Mesodermal cell (in vitro differentiated cells): ENCODE data around the gene TNS1.

Experiments
- H3K27ac ChIP-seq: 2 replicates; pipeline ENCODE4 v1.7.0; 2013; ENCODE audit warnings: mild to moderate bottlenecking, low read depth, low read length, moderate library complexity; ENCODE audit not compliant: severe bottlenecking
- H3K36me3 ChIP-seq: 2 replicates; pipeline ENCODE4 v1.7.1; 2013; ENCODE audit warnings: mild to moderate bottlenecking, low read length, moderate library complexity; ENCODE audit not compliant: control insufficient read depth, insufficient read depth
- H3K4me1 ChIP-seq: one replicate; pipeline ENCODE4 v1.7.1; 2013; ENCODE audit warnings: mild to moderate bottlenecking, low read length; ENCODE audit not compliant: insufficient read depth, control insufficient read depth, poor library complexity, severe bottlenecking
- H3K4me3 ChIP-seq: 2 replicates; pipeline ENCODE4 v1.7.0; 2013; ENCODE audit warnings: low read length, control low read depth, mild to moderate bottlenecking; ENCODE audit not compliant: insufficient read depth, poor library complexity, severe bottlenecking; ENCODE audit errors: extremely low read depth
- H3K9me3 ChIP-seq: 2 replicates; pipeline ENCODE4 v1.7.1; 2013; ENCODE audit warnings: mild to moderate bottlenecking, low read length, moderate library complexity; ENCODE audit not compliant: control insufficient read depth
- WGBS, 2 experiments: methylation state at CpG; one replicate each; pipeline ENCODE4 v1.1.5; 2013; ENCODE audit warnings: missing lambda C conversion rate in 2 of 2; ENCODE audit not compliant: insufficient coverage in 2 of 2; 5-methylcytosine and 5-hydroxymethylcytosine counted together

TNS1 gene

DNA sequence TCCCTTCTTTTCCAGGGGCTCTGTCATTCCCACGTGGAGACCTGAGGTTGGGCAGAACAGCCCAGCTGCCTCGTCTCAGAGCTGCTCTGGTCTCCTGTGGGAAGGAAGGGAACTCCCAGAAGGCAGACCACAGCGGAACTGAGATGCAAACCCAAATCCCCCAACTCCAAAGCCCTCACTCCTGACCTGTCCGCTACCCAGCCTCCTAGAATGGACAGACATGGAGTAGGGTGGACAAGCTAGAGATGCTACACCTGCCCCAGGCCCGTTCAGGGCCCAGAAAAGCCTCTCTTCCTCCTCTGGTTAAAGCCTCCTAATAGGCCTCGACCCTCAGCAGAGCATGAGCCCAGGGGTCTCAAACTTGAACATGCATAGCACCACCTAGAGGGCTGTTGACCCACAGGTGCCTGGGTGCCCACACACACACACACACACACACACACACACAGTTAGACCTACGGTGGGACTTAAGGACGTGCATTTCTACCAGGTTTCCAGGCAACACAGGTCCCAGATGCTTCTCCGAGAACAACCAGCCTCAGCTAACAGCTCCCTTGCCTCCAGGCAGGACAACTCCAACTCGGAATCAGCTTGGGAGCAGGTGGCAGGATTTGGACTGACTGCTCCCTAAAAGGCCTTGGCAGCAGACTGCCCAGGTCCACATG, 93.5 kb downstream of the TNS1 start:
- Histone ChIP-seq H3K27ac (no peak overlapping the region), H3K4me3 (no peak overlapping the region), H3K9me3 (no peaks in the 10 kb centered on the region), H3K4me1 (peaks cover 37% of the 10 kb centered on the region), H3K36me3 (peaks cover 8% of the 10 kb centered on the region)
- WGBS, 2 experiments = 87 to 96% methylated on average over 5 of the region's 10 CpGs

DNA sequence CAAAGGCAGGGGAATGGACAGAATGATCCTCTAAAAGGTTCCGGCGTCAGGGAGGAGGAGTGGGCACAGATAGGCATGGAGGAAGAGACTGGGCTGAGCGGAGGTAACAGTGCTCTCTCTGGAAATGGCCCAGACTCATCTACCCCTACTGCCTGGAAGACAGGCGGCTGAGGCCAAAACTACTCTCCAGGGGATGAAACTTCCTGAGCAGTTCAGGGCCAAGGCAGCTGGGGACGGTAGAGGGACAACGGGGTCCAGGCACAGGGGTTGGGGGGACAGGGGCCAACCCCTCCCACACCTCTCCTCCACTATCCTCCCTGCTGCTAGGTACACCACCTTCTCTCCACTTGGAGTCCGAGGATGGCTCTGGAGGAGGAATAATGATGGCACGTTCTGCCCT, 94.3 kb downstream of the TNS1 start:
- 94 to 95% methylated on average over 2 to 6 of the region's 8 CpGs for WGBS, 2 experiments
- H3K4me3 ChIP-seq = no peak overlapping the region
- no peaks in the 10 kb centered on the region for H3K9me3 ChIP-seq
- H3K27ac ChIP-seq = no peak overlapping the region
- H3K36me3 ChIP-seq = peaks cover 10% of the 10 kb centered on the region
- H3K4me1 ChIP-seq = peaks cover 42% of the 10 kb centered on the region

DNA sequence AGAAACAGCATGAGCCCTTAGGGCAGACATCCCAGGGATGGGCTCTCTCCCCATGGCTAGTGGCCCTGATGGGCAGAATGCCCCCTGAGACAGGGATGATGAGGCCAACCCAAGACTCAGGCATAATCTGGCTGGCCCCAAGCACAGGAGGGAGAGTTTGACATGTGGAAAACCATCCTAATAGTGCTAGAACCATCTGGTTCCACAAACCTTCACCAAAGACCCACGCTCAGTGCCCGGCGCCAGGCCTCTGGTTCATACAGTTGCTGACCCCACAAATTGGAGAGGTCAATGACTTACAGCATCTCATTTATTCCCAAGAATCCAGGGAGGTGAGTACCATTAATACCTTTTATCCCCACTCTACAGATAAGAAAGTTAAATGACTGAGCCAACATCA, 95.5 kb downstream of the TNS1 start:
- WGBS, 2 experiments = 97 to 100% methylated on average over 3 of the region's 3 CpGs
- Histone ChIP-seq H3K36me3 (peaks cover 14% of the 10 kb centered on the region), H3K4me1 (peaks cover 38% of the 10 kb centered on the region), H3K4me3 (no peak overlapping the region), H3K9me3 (no peaks in the 10 kb centered on the region), H3K27ac (no peak overlapping the region)

DNA sequence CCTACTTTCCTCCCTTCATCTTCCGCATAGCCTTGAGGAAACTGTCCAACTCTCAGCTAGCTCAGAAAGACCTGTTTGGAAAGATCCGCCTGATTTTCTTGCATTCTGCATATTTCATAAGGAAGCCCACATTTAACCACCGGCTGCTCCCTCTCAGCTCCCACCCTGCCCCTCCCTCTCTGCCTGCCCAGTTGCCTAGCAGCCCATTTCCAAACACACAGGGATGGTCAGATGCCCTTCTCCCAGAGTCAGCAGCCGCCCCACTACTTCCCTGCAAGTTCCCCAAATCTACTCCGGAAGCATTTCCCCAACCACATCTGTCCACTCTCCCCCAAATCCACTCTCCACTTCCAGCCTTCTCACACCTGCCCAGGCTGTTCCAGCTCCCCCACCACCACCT, 96.0 kb downstream of the TNS1 start:
- H3K36me3 ChIP-seq = peaks cover 14% of the 10 kb centered on the region
- WGBS, 2 experiments = 95 to 96% methylated on average over 3 to 5 of the region's 5 CpGs
- H3K9me3 ChIP-seq = no peaks in the 10 kb centered on the region
- H3K4me3 ChIP-seq = no peak overlapping the region
- H3K4me1 ChIP-seq = peaks cover 38% of the 10 kb centered on the region
- no peak overlapping the region for H3K27ac ChIP-seq

DNA sequence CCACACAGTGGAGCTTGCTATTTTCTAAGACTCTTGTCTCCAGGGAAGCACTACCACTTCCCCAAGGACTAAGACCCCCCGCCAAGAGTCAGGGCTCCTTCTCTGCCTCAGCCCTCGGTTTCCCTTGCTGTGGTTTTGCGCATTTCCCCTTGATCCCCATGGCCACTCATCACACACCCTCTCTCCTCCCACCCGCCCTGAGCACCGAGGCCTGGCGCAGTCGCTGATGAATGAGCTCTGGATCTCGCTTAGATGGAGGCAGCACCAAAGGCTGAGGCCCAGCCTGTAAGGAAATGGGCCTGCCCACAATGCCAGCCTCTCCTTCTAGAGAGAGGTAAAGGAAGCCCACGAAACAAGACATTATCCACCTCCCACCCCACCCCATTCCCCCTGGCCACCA, 96.9 kb downstream of the TNS1 start:
- 92 to 96% methylated on average over 5 to 7 of the region's 9 CpGs for WGBS, 2 experiments
- Histone ChIP-seq H3K27ac (no peak overlapping the region), H3K36me3 (peaks cover 18% of the 10 kb centered on the region), H3K4me3 (no peak overlapping the region), H3K9me3 (no peaks in the 10 kb centered on the region), H3K4me1 (peaks cover 30% of the 10 kb centered on the region)

DNA sequence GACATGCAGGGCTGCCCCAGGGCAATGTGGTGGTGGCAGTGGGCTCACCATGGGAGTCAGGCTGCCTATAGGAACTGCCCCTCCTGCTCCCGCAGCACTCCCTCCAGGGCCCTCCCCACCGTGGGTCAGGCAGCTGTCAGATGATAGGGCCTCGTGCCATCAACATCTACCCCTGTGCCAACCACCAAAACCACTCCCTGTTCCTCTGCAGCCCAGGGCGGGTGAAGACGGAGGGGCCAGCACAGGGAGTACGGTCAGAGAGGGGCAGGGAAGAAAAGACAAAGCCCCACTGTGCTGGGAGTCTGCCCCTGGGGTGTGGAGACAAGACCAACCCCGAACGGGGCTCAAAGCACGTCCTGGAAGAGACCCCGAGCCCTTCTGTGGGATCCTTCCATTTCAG, 97.4 kb downstream of the TNS1 start:
- WGBS, 2 experiments = 90 to 94% methylated on average over 7 to 8 of the region's 10 CpGs
- Histone ChIP-seq H3K9me3 (no peaks in the 10 kb centered on the region), H3K4me1 (peaks cover 27% of the 10 kb centered on the region), H3K4me3 (no peak overlapping the region), H3K36me3 (peaks cover 18% of the 10 kb centered on the region), H3K27ac (no peak overlapping the region)

DNA sequence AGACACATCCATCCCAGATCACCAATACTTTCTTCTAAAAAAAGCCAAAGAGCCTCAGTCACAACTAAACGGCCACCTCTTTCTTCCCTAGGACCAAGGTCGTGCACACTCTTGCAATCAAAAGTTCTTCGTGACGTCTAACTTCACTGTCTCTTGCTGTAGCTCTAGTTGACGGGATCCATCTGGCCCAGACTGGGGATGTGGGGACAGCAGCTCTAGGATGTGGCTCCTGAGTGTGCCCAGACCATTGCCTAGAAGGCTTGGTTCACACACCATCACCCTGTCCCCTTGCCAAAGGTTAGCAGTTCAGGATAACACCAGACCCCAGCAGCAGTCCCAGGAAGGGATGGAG, 98.2 kb downstream of the TNS1 start:
- Histone ChIP-seq H3K4me1 (peaks cover 31% of the 10 kb centered on the region), H3K9me3 (no peaks in the 10 kb centered on the region), H3K27ac (no peak overlapping the region), H3K36me3 (peaks cover 18% of the 10 kb centered on the region), H3K4me3 (no peak overlapping the region)
- WGBS, 2 experiments = 89 to 92% methylated on average over 5 of the region's 5 CpGs

DNA sequence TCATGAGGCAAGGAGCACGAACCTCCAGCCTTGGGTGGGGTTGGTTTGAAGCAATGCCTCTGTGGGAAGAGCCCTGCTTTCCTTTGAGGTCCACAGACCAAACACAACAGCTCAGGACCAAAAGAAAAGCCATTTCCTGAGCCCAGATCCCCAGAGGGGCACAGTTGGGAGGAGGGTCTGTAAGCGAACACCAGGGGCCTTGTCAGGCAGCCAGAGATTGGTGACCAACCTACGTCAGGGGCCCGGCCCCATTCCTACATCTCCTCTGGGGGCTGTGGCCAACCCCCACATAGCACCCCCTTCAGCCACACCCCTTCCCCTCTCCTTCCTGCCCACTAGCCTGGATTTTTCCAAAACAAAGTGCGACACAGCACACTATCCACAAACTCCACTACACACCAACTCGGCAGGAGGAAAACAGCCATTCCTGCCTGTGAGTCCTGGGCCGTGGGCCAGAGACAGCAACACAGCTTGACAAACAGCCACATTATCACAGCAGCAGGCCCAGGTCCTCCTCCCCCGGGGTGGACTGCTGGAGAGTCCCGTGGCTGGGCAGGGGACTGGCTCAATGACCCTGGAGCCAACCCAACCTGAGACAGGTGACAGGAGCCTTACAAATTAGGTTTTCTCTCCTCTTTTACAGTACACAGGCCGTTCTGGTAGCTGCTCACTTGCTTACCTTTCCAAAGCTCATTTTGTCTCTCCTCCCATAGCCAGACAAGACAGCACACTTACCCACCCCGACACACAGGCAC, 98.8 kb downstream of the TNS1 start:
- peak overlapping the region; percentile 78 for H3K27ac ChIP-seq
- no peak overlapping the region for H3K4me3 ChIP-seq
- whole genome bisulfite sequencing, 2 experiments = 65 to 69% methylated on average over 10 to 11 of the region's 11 CpGs
- peaks cover 36% of the 10 kb centered on the region for H3K4me1 ChIP-seq
- no peaks in the 10 kb centered on the region for H3K9me3 ChIP-seq
- H3K36me3 ChIP-seq = peaks cover 18% of the 10 kb centered on the region

DNA sequence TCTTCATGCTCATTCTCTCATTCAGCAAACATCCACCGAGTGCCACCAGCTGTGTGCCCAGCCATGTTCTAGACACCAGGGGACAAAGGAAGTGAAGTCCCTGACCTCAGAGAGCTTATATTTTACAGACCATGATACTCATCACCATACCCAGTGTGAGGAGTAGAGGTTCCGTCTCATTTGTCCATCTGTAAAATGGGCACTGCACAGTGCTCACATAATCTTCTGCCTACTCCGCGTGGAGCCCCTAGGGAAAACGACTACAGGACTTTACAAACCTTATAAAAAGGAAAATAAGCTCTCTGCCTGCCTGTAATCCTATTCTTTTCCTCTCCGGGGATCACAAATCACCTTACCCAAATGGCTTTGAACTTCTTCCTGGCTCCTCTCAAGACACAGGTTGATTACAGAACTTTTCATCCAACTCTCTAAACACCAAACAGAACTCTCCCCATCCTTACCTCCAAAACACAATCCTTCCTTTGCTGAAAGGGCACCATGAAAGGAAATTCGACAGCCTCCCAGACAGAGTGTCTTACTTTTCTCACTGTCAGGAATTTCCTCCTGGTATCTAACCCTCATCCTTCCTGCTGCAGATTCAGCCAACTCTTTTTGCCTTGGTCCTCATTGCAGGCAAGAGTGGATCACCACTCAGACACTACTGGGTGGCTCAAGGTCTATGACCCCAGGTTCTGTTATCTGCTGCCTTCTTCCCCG, 99.5 kb downstream of the TNS1 start:
- WGBS, 2 experiments = 94 to 96% methylated on average over 6 to 7 of the region's 8 CpGs
- Histone ChIP-seq H3K4me1 (peaks cover 40% of the 10 kb centered on the region), H3K36me3 (peaks cover 21% of the 10 kb centered on the region), H3K4me3 (no peak overlapping the region), H3K9me3 (no peaks in the 10 kb centered on the region), H3K27ac (peak overlapping the region; percentile 78)

DNA sequence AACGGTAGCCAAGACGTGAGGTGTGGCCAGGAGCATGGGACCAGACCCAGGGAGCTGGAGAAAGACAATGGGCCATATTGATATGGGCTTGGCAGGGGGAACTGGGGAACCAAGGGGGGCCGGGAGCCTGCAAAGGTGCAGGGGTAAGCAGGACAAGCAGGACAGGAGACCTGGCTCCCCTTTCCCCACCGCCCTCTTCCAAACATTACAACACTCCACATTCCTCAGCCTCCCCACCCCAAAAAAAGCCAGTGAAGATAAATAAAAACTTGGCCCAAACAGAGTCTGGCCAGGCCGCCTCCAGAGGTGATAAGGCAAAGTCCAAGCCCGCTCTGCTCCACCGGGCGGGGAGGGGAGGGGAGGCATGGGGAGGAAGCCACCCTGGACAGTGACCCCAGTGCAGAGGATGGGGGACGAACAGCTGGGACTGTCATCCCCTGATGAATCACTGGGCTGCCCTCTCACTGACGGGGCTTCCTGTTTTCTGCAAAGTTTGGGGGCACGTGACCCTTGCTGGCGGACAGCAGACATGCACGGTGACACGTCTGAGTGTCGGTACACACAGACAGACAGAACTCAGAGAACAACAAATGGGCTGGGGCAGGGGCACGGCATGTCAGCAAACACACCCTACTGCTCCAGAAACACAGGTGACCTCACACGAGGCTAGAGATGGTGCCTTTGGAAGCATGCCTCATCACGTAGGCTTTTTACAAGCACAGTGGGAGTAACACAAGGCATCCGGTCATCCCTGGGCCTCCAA, 100.2 kb downstream of the TNS1 start:
- Histone ChIP-seq H3K4me1 (peaks cover 40% of the 10 kb centered on the region), H3K36me3 (peaks cover 22% of the 10 kb centered on the region), H3K9me3 (no peaks in the 10 kb centered on the region), H3K4me3 (no peak overlapping the region), H3K27ac (peak overlapping the region; percentile 45)
- 87 to 90% methylated on average over 14 to 17 of the region's 19 CpGs for WGBS, 2 experiments
